CD8-positive, alpha-beta memory T cell (primary cell): ENCODE results near the gene LDLRAD4. TPM values are rescaled to one million over a fixed set of nuclear protein-coding genes. Genes with fewer than 3 reads are reported as not detected.

Experiments
- CTCF ChIA-PET: fragments of 350-600 bp; sonication (Branson Sonifier 250); formaldehyde crosslinking; loops from one replicate; lab custom pipeline; 2021; ENCODE audit warnings: antibody characterized with exemption; lab: Charles Lee
- POLR2A ChIA-PET: fragments of 350-600 bp; sonication (Branson Sonifier 250); formaldehyde crosslinking; loops from one replicate; lab custom pipeline; 2021; ENCODE audit warnings: antibody characterized with exemption; lab: Charles Lee
- DNase-seq, 5 donors: peaks; one replicate each; pipeline versions ENCODE4 v3.0.0 to v3.0.0-alpha.2; 2020 to 2022; ENCODE audit warnings: mixed read lengths in 1 of 5
- H3K27ac ChIP-seq: one replicate; pipeline ENCODE4 v1.7.0; 2013; ENCODE audit warnings: low read depth, mild to moderate bottlenecking, low read length, moderate library complexity
- H3K27me3 ChIP-seq: 2 replicates; pipeline ENCODE4 v1.7.0; 2013; ENCODE audit warnings: low read length, mild to moderate bottlenecking; ENCODE audit not compliant: insufficient read depth, poor library complexity, severe bottlenecking
- H3K36me3 ChIP-seq: 2 replicates; pipeline ENCODE4 v1.7.0; 2013; ENCODE audit warnings: mild to moderate bottlenecking, low read length, moderate library complexity; ENCODE audit not compliant: insufficient read depth
- H3K4me1 ChIP-seq: 2 replicates; pipeline ENCODE4 v1.7.0; 2013; ENCODE audit warnings: mild to moderate bottlenecking, low read length, moderate library complexity; ENCODE audit not compliant: insufficient read depth
- H3K4me3 ChIP-seq: 2 replicates; pipeline ENCODE4 v1.7.0; 2013; ENCODE audit warnings: mild to moderate bottlenecking, low read length
- H3K9me3 ChIP-seq: 2 replicates; pipeline ENCODE4 v1.7.0; 2013; ENCODE audit warnings: mild to moderate bottlenecking, low read length
- H3K27ac Mint-ChIP-seq, 8 donors: one replicate each; pipeline ENCODE4 v1.8.0; 2020 to 2021; ENCODE audit warnings: mixed read lengths in 8 of 8, mild to moderate bottlenecking in 6 of 8, inconsistent platforms in 3 of 8, moderate library complexity in 3 of 8
- H3K27me3 Mint-ChIP-seq, 2 donors: one replicate each; pipeline ENCODE4 v1.8.0; 2020 to 2021; ENCODE audit warnings: mixed read lengths in 2 of 2, mild to moderate bottlenecking in 1 of 2, moderate library complexity in 1 of 2
- H3K36me3 Mint-ChIP-seq, 3 donors: one replicate each; pipeline ENCODE4 v1.8.0; 2020 to 2021; ENCODE audit warnings: mixed read lengths in 3 of 3, inconsistent platforms in 1 of 3, mild to moderate bottlenecking in 1 of 3
- H3K4me1 Mint-ChIP-seq, 3 donors: one replicate each; pipeline ENCODE4 v1.8.0; 2020 to 2021; ENCODE audit warnings: mixed read lengths in 3 of 3, inconsistent platforms in 1 of 3, mild to moderate bottlenecking in 1 of 3
- H3K4me3 Mint-ChIP-seq, 7 donors: one replicate each; pipeline ENCODE4 v1.8.0; 2020 to 2021; ENCODE audit warnings: mixed read lengths in 7 of 7, mild to moderate bottlenecking in 6 of 7, moderate library complexity in 4 of 7, inconsistent platforms in 2 of 7
- H3K9me3 Mint-ChIP-seq, 5 donors: one replicate each; pipeline ENCODE4 v1.8.0; 2020 to 2022; ENCODE audit warnings: mixed read lengths in 5 of 5, mild to moderate bottlenecking in 3 of 5, moderate library complexity in 2 of 5, inconsistent platforms in 1 of 5
- polyA plus RNA-seq: library from polyadenylated mRNA; unstranded; fragments of 300-500 nt; fragmentation: Illumina TruSeq; gene quantifications from one replicate; pipeline ENCODE4 v1.2.3, GENCODE V29; 2021
- total RNA-seq, 2 experiments: library from RNA; stranded (reverse); gene quantifications; one replicate each; pipeline ENCODE4 v1.2.3, GENCODE V29; 2021

LDLRAD4 gene
- total and polyA plus RNA-seq, 3 experiments from 2014 or later = 8.1 to 30.4 (median 27.3) TPM

DNA sequence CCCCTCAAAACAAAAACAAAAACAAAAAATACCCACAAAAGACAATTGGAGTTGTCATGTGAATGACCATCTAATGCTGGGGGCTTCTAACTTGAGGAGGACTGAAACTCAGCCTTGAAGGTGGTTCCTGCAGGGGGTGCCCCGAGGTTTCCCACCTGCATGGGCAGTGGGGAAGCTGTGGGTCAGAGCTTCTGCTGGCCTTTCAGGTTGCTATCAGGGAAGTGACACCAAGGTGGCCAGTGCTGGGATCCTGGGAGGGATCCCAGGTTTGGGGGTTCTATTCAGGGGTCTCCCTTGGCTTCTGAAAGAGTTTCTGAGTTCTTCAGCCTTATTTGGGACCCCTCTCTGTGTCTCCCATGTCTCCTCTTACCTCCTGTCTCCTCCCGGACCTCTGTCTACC is 62.8 kb downstream of the LDLRAD4 start:
- Histone ChIP-seq H3K4me1 (peaks cover 38% of the 10 kb centered on the region), H3K27ac (no peak overlapping the region), H3K27me3 (no peaks in the 10 kb centered on the region), H3K4me3 (no peak overlapping the region), H3K36me3 (no peaks in the 10 kb centered on the region), H3K9me3 (no peaks in the 10 kb centered on the region)
- CTCF ChIA-PET = no interaction called here
- no peak for DNase-seq
- Mint-ChIP-seq H3K36me3 (peaks cover 0 to 3% (median 2%) of the 10 kb centered on the region in 3 donors), H3K9me3 (peaks cover 0 to 2% (median 0%) of the 10 kb centered on the region in 5 donors), H3K4me1 (peaks cover 47 to 69% (median 48%) of the 10 kb centered on the region in 3 donors), H3K27ac (peak overlapping the region in 2 of 8 donors; percentile 80 to 90), H3K27me3 (peaks cover 9 to 25% of the 10 kb centered on the region in 2 donors), H3K4me3 (no peak overlapping the region)
- POLR2A ChIA-PET = no interaction called here

DNA sequence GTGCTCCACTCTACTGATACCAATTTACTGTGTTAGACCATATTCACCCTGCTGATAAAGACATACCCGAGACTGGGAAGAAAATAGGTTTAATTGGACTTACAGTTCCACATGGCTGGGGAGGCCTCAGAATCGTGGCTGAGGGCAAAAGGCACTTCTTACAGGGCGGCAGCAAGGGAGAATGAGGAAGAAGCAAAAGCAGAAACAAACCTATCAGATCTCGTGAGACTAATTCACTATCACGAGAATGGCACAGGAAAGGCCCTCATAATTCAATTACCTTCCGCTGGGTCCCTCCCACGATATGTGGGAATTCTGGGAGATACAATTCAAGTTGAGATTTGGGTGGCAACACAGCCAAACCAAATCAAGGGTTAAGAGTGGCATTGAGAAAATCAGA is 65.2 kb downstream of the LDLRAD4 start:
- no peaks in the 10 kb centered on the region for H3K36me3 ChIP-seq
- CTCF ChIA-PET = no interaction called here
- H3K27ac ChIP-seq = no peak overlapping the region
- H3K4me3 Mint-ChIP-seq = peak overlapping the region in 3 of 7 donors; percentile 2 to 80 (median 11)
- peaks cover 0 to 3% (median 2%) of the 10 kb centered on the region in 3 donors for H3K36me3 Mint-ChIP-seq
- H3K4me3 ChIP-seq = no peak overlapping the region
- peaks cover 0 to 2% (median 0%) of the 10 kb centered on the region in 5 donors for H3K9me3 Mint-ChIP-seq
- no peaks in the 10 kb centered on the region for H3K27me3 ChIP-seq
- H3K4me1 Mint-ChIP-seq = peaks cover 46 to 55% (median 49%) of the 10 kb centered on the region in 3 donors
- H3K9me3 ChIP-seq = no peaks in the 10 kb centered on the region
- H3K27me3 Mint-ChIP-seq = peaks cover 5 to 25% of the 10 kb centered on the region in 2 donors
- POLR2A ChIA-PET = no interaction called here
- no peak for DNase-seq
- peak overlapping the region in 4 of 8 donors; percentile 67 to 90 (median 81) for H3K27ac Mint-ChIP-seq
- peaks cover 32% of the 10 kb centered on the region for H3K4me1 ChIP-seq

DNA sequence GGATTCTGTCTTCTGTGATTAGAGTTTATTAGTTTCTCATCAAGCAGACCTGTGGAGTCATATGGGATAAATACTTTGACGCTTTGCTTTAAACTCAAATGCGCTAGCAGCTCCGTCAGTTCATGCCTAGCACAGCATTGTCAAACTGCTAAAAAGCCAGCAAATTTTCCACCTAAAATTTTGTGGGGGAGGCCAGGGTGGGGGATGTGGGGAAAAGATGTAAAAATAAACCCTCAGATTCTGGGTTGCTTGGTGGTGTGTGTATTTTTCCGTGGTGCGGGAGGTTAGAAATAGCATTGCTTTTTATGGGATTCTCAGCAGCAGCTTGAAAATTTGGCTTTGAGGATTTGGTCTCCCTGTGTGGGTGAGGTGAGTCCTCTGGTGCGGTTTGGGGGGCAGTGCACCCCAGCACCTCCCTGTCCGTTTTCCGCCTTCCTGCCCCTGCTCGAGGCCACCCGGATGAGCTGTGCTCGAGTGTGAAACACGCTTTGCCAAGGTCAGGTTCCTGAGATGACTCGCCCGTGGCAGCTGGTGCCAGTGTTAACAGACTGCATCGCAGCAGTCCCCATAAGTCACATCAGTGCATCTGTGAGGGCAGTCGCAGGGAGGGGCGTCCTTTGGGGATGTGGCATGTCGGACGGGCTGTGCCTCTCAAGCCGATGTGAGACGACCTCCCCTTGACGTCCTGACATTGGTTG is 65.9 kb downstream of the LDLRAD4 start:
- DNase-seq = peak in 2 of 5 donors; percentile 17
- Histone ChIP-seq H3K9me3 (no peaks in the 10 kb centered on the region), H3K27ac (no peak overlapping the region), H3K27me3 (no peaks in the 10 kb centered on the region), H3K4me1 (peaks cover 30% of the 10 kb centered on the region), H3K4me3 (no peak overlapping the region), H3K36me3 (no peaks in the 10 kb centered on the region)
- Mint-ChIP-seq H3K36me3 (peaks cover 0 to 3% (median 2%) of the 10 kb centered on the region in 3 donors), H3K4me1 (peaks cover 44 to 54% (median 49%) of the 10 kb centered on the region in 3 donors), H3K4me3 (peak overlapping the region in 6 of 7 donors; percentile 47 to 80 (median 62)), H3K27ac (peak overlapping the region in 7 of 8 donors; percentile 4 to 90 (median 76)), H3K27me3 (peaks cover 9 to 21% of the 10 kb centered on the region in 2 donors), H3K9me3 (peaks cover 0 to 2% (median 0%) of the 10 kb centered on the region in 5 donors)
- ChIA-PET POLR2A (no interaction called here), CTCF (no interaction called here)

DNA sequence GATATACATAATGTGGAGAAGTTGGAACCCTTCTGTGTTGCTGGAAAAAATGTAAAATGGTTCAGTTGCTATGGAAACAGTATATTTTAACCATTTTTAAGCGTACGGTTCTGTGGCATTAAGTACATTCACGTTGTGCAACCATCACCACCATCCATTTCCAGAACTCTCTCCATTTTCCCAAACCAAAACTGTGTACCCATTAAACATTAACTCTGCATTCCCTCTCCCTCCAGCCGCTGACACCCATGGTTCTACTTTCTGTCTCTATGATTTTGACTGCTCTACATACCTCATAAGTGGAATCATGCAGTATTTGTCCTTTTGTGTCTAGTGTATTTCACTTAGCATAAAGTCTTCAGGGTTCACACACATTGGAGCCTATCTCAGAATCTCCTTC is 67.3 kb downstream of the LDLRAD4 start:
- H3K27ac ChIP-seq = no peak overlapping the region
- H3K9me3 ChIP-seq = no peaks in the 10 kb centered on the region
- no peak overlapping the region for H3K4me3 ChIP-seq
- ChIA-PET POLR2A (no interaction called here), CTCF (no interaction called here)
- H3K9me3 Mint-ChIP-seq = peaks cover 0 to 2% (median 0%) of the 10 kb centered on the region in 5 donors
- H3K4me1 ChIP-seq = peaks cover 26% of the 10 kb centered on the region
- no peak for DNase-seq
- peaks cover 44 to 56% (median 55%) of the 10 kb centered on the region in 3 donors for H3K4me1 Mint-ChIP-seq
- H3K36me3 Mint-ChIP-seq = peaks cover 0 to 3% (median 2%) of the 10 kb centered on the region in 3 donors
- no peaks in the 10 kb centered on the region for H3K27me3 ChIP-seq
- peak overlapping the region in 3 of 8 donors; percentile 2 to 26 (median 3) for H3K27ac Mint-ChIP-seq
- H3K4me3 Mint-ChIP-seq = no peak overlapping the region
- no peaks in the 10 kb centered on the region for H3K36me3 ChIP-seq
- peaks cover 10 to 17% of the 10 kb centered on the region in 2 donors for H3K27me3 Mint-ChIP-seq

DNA sequence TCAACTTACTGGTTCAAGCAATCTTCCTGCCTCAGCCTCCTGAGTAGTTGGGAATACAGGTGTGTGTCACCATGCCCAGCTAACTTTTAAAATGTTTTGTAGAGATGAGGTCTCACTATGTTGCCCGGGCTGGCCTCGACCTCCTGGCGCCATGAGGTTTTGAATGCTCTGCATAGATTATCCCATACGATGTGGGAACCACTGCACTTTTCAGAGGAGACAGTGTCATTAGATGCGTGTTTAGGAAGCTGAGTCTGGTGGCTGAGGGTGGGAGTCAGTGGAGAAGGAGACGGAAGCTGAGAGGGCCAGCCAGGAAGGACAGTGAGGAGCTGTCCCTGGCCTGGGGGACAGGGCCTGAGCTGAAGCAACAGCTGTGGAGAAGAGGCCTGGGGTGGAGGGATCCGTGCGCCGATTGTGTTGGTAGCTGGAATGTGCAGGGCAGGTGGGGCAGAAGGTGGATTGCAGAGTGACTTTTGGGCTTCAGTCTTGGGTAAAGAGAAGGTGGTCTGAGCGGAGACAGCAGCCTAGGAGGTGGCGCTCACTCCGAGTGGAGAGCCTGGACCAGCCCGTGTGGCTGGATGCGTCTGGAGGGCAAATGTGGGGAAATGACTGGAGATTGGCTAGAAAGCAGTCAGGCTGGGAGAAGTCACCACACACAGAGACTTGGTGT is 68.0 kb downstream of the LDLRAD4 start:
- Histone ChIP-seq H3K27ac (no peak overlapping the region), H3K4me1 (peaks cover 26% of the 10 kb centered on the region), H3K27me3 (no peaks in the 10 kb centered on the region), H3K4me3 (no peak overlapping the region), H3K36me3 (no peaks in the 10 kb centered on the region), H3K9me3 (no peaks in the 10 kb centered on the region)
- peaks cover 0 to 2% (median 0%) of the 10 kb centered on the region in 5 donors for H3K9me3 Mint-ChIP-seq
- H3K4me3 Mint-ChIP-seq = no peak overlapping the region
- POLR2A ChIA-PET = no interaction called here
- peaks cover 10 to 17% of the 10 kb centered on the region in 2 donors for H3K27me3 Mint-ChIP-seq
- CTCF ChIA-PET = no interaction called here
- H3K36me3 Mint-ChIP-seq = peaks cover 0 to 3% (median 2%) of the 10 kb centered on the region in 3 donors
- peak overlapping the region in 2 of 8 donors; percentile 3 to 63 for H3K27ac Mint-ChIP-seq
- no peak for DNase-seq
- peaks cover 46 to 64% (median 62%) of the 10 kb centered on the region in 3 donors for H3K4me1 Mint-ChIP-seq

DNA sequence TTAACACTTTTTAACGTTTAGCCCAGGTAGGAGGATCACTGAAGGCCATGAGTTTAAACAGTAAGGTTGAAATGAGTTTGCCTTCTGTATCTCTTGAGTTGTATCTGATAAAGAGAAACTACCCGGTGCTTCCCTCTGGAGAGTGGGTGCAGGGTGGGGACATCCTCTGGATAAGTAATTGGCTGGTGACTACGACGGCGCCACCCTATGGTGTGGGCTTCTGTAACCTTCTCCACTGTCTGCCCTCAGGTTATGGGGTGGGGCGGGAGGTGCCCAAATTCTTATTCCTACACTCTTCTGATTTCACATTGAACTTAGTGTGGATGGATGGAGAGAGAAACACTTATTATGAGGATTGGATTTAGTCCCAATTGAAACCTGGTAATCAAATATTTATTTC is 68.8 kb downstream of the LDLRAD4 start:
- ChIA-PET CTCF (no interaction called here), POLR2A (no interaction called here)
- no peaks in the 10 kb centered on the region for H3K9me3 Mint-ChIP-seq

DNA sequence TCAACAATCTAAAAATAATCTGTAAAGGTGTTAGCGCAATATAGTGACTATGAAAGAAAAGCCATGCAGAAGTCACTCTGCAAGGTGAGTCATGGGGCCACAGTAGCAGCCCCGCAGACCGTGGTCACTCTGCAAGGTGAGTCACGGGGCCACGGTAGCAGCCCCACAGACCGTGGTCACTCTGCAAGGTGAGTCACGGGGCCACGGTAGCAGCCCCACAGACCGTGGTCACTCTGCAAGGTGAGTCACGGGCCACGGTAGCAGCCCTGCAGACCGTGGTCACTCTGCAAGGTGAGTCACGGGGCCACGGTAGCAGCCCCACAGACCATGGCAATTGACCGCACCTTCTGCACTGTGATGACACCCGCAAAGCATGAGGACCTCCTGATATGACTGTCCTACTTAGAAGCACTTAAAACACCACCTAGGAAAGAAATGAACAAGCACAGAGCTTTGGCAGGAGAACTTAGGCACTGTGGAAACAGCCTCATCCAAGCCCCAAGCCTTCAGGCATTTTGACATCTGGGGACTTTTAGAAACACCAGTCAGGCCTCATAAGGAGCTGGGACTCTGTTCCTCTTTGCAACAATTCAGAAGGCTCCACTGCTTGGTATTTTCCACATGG is 70.1 kb downstream of the LDLRAD4 start:
- peaks cover 18% of the 10 kb centered on the region for H3K4me1 ChIP-seq
- H3K27ac ChIP-seq = no peak overlapping the region
- H3K27ac Mint-ChIP-seq = peak overlapping the region in 1 of 8 donors; percentile 20
- no peak overlapping the region for H3K4me3 Mint-ChIP-seq
- no peaks in the 10 kb centered on the region for H3K27me3 ChIP-seq
- H3K9me3 Mint-ChIP-seq = no peaks in the 10 kb centered on the region
- no peak for DNase-seq
- ChIA-PET POLR2A (no interaction called here), CTCF (no interaction called here)
- H3K36me3 ChIP-seq = no peaks in the 10 kb centered on the region
- peaks cover 38 to 47% (median 44%) of the 10 kb centered on the region in 3 donors for H3K4me1 Mint-ChIP-seq
- H3K27me3 Mint-ChIP-seq = peaks cover 10 to 15% of the 10 kb centered on the region in 2 donors
- no peaks in the 10 kb centered on the region for H3K9me3 ChIP-seq
- H3K4me3 ChIP-seq = no peak overlapping the region
- H3K36me3 Mint-ChIP-seq = peaks cover 0 to 3% (median 0%) of the 10 kb centered on the region in 3 donors

More for the DNA sequence above, 68.8 kb downstream of the LDLRAD4 start:
- no peak overlapping the region for H3K27ac ChIP-seq
- peaks cover 18% of the 10 kb centered on the region for H3K4me1 ChIP-seq
- Mint-ChIP-seq H3K36me3 (peaks cover 0 to 4% (median 0%) of the 10 kb centered on the region in 3 donors), H3K4me3 (no peak overlapping the region), H3K27me3 (peaks cover 10 to 12% of the 10 kb centered on the region in 2 donors), H3K4me1 (peaks cover 42 to 59% (median 56%) of the 10 kb centered on the region in 3 donors), H3K27ac (no peak overlapping the region)
- no peak for DNase-seq
- no peaks in the 10 kb centered on the region for H3K9me3 ChIP-seq
- H3K27me3 ChIP-seq = no peaks in the 10 kb centered on the region
- H3K4me3 ChIP-seq = no peak overlapping the region
- no peaks in the 10 kb centered on the region for H3K36me3 ChIP-seq
